Ovary (tissue), 9 donors: Measurements from ENCODE around the gene ARRDC3. TPM values are rescaled to one million over a fixed set of nuclear protein-coding genes. Genes with fewer than 3 reads are reported as not detected.

Experiments
- DNase-seq, 5 donors: peaks; one replicate each; pipeline ENCODE4 v3.0.0-alpha.2; 2019 to 2020
- H3K27ac ChIP-seq, 2 donors: fragments of 200-600 bp; one replicate each; pipeline versions ENCODE4 v1.5.1 to v1.8.0; 2019 to 2022
- H3K27me3 ChIP-seq: fragments of 200-600 bp; one replicate; pipeline ENCODE4 v1.8.0; 2022
- H3K36me3 ChIP-seq: fragments of 200-600 bp; sonication (generic); one replicate; pipeline ENCODE4 v1.5.1; 2019
- H3K4me1 ChIP-seq: one replicate; pipeline ENCODE4 v1.8.1; 2013; ENCODE audit warnings: mild to moderate bottlenecking, moderate library complexity; ENCODE audit not compliant: insufficient read depth
- H3K4me3 ChIP-seq: fragments of 200-600 bp; sonication (generic); one replicate; pipeline ENCODE4 v1.5.1; 2017
- H3K9me3 ChIP-seq, 2 donors: fragments of 200-600 bp in 1 of 2; sonication (generic) in 1 of 2; one replicate each; pipeline versions ENCODE4 v1.5.1 to v1.8.1; 2013 to 2019; ENCODE audit warnings: mild to moderate bottlenecking in 1 of 2, moderate library complexity in 1 of 2
- CTCF ChIP-seq, 3 donors: fragments of 450-650 bp in 2 of 3; fragments of 200-600 bp in 1 of 3; IDR thresholded peaks; one replicate each; pipeline versions ENCODE4 v1.5.1 to v1.8.0; 2016 to 2022; ENCODE audit warnings: antibody characterized with exemption in 3 of 3, mild to moderate bottlenecking in 1 of 3
- EP300 ChIP-seq: sonication (generic); formaldehyde crosslinking; IDR thresholded peaks from one replicate; pipeline ENCODE4 v1.6.1; 2017; ENCODE audit warnings: antibody characterized with exemption
- POLR2A ChIP-seq: fragments of 450-650 bp; IDR thresholded peaks from one replicate; pipeline ENCODE4 v1.6.1; 2017; ENCODE audit warnings: antibody characterized with exemption, mild to moderate bottlenecking, moderate library complexity
- WGBS, 3 donors: extraction: QIAGEN DNeasy Blood & Tissue Kit in 1 of 3; methylation state at CpG; one replicate each; pipeline versions ENCODE4 v1.1.5 to v1.1.7; 2013 to 2017; 5-methylcytosine and 5-hydroxymethylcytosine counted together
- intact Hi-C, 4 donors: fragments of 100-400 bp; cut with DNase I; formaldehyde crosslinking; loops; one replicate each; pipeline versions ENCODE4 v1.11.0 to v1.15.1; 2022 to 2023
- polyA plus RNA-seq, 2 donors: library from polyadenylated mRNA; stranded (reverse); fragments of 200-250 nt in 1 of 2; fragments of 350-450 nt in 1 of 2; fragmentation: Illumina TruSeq in 1 of 2; extraction: RNeasy Lipid Tissue Mini Kit (QIAGEN cat#74804) in 1 of 2; gene quantifications; one replicate each; pipeline ENCODE4 v1.2.3, GENCODE V29; 2013 to 2014
- total RNA-seq, 7 donors: library from RNA; depleted of rRNA in 2 of 7; stranded (reverse); fragments of >200 nt in 2 of 7; fragmentation: NEBNext Ultra II Directional in 3 of 7; extraction: Animal tissue kit (Norgen Biotek cat#: 25700) in 3 of 7; gene quantifications; one replicate each; pipeline versions ENCODE4 v1.1.0 to v1.2.4, GENCODE V29; 2016 to 2023
- donor health status: DM: no; HTN: no; CAD: no; lungs with moderate emphysema.
- donor health status: DM: no; HTN: no; CAD: no.
- donor health status: Bipolar disorder and iron deficiency.
- donor health status: DM: yes; HTN: yes; CAD: no.
- donor health status: DM: no; HTN: no; CAD: no.
- donor health status: DM: yes; HTN: yes; CAD: no.

Gene ARRDC3
- total and polyA plus RNA-seq, 9 donors: 30.2 to 176 (median 103) TPM

DNA sequence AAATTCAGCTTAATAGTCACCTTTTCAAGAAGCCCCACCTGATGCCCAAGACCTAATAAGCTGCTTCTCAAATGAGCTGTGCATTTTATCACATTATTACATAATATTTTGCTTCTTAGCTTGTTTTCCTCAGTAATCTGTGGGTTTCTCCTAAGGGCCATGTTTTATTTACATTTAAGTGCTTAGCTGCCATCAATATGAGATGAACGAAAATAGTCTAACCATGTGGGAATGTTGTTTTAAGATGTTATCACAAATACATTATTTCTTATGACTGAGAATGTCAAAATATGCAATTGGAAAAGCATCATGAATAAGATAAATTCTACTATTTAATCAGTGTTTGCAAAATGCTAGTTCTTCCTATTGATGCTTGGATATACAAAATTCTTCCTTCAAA is 10.1 kb downstream of the ARRDC3 start:
- H3K9me3 ChIP-seq: no peaks in the 10 kb centered on the region
- WGBS, 3 donors: 18 to 47% (median 27%) methylated on average over 1 of the region's 1 CpG
- H3K4me3 ChIP-seq: no peak overlapping the region
- DNase-seq: no peak
- no peaks in the 10 kb centered on the region for H3K36me3 ChIP-seq
- no peak overlapping the region for H3K27ac ChIP-seq
- intact Hi-C loops: no loop called here
- no peak for TF ChIP-seq EP300
- TF ChIP-seq CTCF (IDR thresholded peaks at IDR 0.05): no peak
- TF ChIP-seq POLR2A: no peak
- no peaks in the 10 kb centered on the region for H3K27me3 ChIP-seq
- no peaks in the 10 kb centered on the region for H3K4me1 ChIP-seq

DNA sequence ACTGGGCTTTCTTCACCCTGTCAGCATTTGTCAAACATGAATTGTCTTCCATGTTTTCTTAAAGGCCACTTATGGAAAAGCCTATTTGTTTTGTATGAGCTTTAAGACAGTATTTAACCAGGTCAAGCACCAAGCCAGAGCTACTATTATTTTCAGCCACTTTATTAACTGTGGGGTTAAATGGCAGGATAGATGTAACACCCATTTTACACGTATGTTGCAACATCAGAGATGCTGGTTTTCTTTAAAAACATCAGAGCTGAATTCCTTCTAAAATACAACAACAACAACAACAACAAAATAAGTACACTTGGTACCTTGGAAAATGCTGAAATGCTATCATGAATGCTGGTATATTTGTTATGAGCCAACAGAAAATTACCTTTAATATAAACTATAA is 13.6 kb downstream of the ARRDC3 start:
- Histone ChIP-seq H3K4me3 (no peak overlapping the region), H3K27ac (no peak overlapping the region), H3K27me3 (peaks cover 3% of the 10 kb centered on the region), H3K9me3 (no peaks in the 10 kb centered on the region), H3K36me3 (no peaks in the 10 kb centered on the region), H3K4me1 (no peaks in the 10 kb centered on the region)
- intact Hi-C loops: no loop called here
- TF ChIP-seq CTCF (IDR thresholded peaks at IDR 0.05) (no peak), POLR2A (no peak), EP300 (no peak)
- DNase-seq: no peak
- 36 to 51% (median 37%) methylated on average over 1 of the region's 1 CpG for WGBS, 3 donors

GRCh38 chr5:91367908-91368648 is 15.0 kb downstream of the ARRDC3 start:
- Histone ChIP-seq H3K4me1 (no peaks in the 10 kb centered on the region), H3K27me3 (peaks cover 3% of the 10 kb centered on the region), H3K36me3 (no peaks in the 10 kb centered on the region), H3K27ac (no peak overlapping the region), H3K9me3 (no peaks in the 10 kb centered on the region), H3K4me3 (no peak overlapping the region)
- intact Hi-C loops: no loop called here
- DNase-seq: no peak
- 93% methylated on average over 8 of the region's 8 CpGs for WGBS, 3 donors
- TF ChIP-seq CTCF (IDR thresholded peaks at IDR 0.05) (no peak), POLR2A (no peak), EP300 (no peak)

DNA sequence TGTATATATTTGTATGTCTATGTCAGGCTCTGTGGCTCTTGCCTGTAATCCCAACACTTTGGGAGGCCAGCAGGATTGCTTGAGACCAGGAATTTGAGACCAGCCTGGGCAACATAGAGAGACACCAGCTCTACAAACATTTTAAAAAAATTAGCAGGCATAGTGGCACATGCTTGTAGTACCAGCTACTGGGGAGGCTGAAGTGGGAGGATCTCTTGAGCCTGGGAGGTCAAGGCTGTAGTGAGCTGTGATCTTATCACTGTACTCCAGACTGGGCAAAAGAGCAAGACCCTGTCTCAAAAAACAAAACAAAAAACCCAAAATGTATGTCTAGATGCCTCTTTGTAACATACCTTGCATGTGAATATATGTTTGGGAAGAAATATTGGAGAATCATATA is 15.8 kb downstream of the ARRDC3 start:
- no peaks in the 10 kb centered on the region for H3K4me1 ChIP-seq
- no peak overlapping the region for H3K4me3 ChIP-seq
- H3K36me3 ChIP-seq: no peaks in the 10 kb centered on the region
- H3K27ac ChIP-seq: no peak overlapping the region
- TF ChIP-seq POLR2A (no peak), CTCF (IDR thresholded peaks at IDR 0.05) (no peak), EP300 (no peak)
- H3K27me3 ChIP-seq: peaks cover 3% of the 10 kb centered on the region
- no peak for DNase-seq
- H3K9me3 ChIP-seq: no peaks in the 10 kb centered on the region
- intact Hi-C loops: no loop called here
